Right renal pelvis (tissue), 4 donors: ENCODE results near the gene TNPO1. TPM values are rescaled to one million over a fixed set of nuclear protein-coding genes. Genes with fewer than 3 reads are reported as not detected.
"Not testable (repeated sequence)": the region's sequence is repeated elsewhere in the genome, so short reads cannot be mapped to it uniquely, and the experiment has no call there.

Source experiments
- DNase-seq, 4 donors: peaks; one replicate each; pipeline ENCODE4 v3.0.0-alpha.2; 2013; ENCODE audit warnings: low read depth in 4 of 4, low spot score in 3 of 4, missing footprints in 1 of 4
- polyA plus RNA-seq, 4 donors: library from polyadenylated mRNA; unstranded; fragments of 120-200 nt; gene quantifications; one replicate each; pipeline ENCODE4 v1.2.1, GENCODE V29; 2013; ENCODE audit not compliant: insufficient read length in 4 of 4

Gene TNPO1
- polyA plus RNA-seq, 4 donors: 87.3 to 110 (median 109) TPM

DNA sequence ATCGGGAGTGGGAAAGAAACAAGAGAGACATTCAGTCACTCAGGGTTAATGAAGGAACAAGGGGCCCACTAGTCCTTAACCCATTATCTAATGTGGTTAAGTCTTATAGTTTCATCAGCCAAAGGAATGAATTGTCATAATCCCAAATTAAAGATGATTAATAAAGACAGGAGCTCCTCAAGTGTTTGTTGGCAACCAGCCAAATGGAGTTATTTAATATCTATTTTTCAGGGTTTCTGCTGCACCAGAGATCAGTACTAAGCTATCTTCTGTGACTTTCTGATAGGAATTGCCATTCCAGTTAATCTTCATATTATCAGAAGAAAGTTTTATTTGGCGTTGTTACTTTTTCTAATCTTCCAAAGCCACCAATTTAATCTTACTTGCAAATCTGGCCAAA, 105.4 kb downstream of the TNPO1 start:
- DNase-seq: no peak

- DNase-seq: no peak
Measured at GRCh38 chr5:72922422-72922821, 106.0 kb downstream of the TNPO1 start.

GRCh38 chr5:72925336-72926010, 109.0 kb downstream of the TNPO1 start:
- DNase-seq: no peak

DNA sequence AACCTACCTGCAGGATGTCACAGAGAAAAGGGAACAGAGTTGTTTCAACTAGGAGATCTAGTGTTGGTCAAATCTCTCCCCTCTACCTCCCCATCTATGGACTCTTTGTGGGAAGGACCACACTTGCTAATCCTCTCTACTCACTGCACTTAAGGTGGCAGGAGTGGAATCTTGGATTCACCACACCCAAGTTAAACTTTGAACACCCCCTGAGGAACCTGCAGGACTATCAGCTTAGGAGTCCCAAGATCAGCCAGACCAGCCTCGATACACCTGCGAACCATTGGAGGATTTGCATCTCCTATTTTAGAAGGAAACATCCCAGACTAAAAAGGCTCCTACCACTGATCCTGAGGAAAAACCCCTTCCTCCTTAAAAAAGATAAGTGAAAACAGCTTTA, 116.2 kb downstream of the TNPO1 start:
- not testable (repeated sequence) for DNase-seq

DNA sequence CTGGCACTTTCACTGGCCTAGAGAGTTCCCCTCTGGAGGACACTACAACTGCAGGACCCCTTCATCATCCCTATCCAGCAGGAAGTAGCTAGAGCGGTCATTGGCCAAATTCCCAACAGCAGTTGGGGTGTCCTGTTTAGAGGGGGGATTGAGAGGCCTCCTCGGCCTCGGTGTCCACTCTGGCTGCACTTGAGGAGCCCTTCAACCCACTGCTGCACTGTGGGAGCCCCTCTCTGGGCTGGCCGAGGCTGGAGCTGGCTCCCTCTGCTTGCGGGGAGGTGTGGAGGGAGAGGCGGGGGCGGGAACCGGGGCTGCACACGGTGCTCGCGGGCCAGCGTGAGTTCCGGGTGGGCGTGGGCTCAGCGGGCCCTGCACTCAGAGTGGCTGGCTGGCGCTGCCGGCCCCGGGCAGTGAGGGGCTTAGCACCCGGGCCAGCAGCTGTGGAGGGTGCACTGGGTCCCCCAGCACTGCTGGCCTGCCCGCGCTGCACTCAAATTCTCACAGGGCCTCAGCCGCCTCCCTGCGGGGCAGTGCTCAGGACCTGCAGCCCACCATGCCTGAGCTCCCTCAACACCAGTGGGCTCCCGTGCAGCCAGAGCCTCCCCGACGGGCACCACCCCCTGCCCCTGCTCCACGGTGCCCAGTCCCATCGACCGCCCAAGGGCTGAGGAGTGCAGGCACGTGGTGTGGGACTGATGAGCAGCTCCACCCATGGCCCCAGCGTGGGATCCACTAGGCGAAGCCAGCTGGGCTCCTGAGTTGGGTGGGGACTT, 118.7 kb downstream of the TNPO1 start:
- DNase-seq: not testable (repeated sequence)

DNA sequence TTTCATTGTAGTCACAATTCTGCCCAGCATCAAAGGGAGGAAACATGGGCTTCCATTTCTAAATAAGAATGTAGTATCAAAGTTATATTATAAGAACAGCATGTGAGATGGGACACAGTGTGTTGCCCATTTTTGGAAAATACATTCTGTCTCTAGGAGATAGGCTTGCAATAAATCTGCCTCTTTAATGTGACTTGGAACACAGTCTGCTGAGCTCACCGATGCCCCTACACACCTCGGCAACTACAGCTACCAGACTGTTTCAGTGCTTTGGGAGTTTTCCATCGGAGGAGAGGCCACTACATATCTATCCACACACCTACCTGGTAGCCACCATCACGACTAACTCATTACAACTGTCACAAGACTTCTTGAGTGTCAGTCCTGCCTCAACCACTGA, 120.4 kb downstream of the TNPO1 start:
- no peak for DNase-seq

DNA sequence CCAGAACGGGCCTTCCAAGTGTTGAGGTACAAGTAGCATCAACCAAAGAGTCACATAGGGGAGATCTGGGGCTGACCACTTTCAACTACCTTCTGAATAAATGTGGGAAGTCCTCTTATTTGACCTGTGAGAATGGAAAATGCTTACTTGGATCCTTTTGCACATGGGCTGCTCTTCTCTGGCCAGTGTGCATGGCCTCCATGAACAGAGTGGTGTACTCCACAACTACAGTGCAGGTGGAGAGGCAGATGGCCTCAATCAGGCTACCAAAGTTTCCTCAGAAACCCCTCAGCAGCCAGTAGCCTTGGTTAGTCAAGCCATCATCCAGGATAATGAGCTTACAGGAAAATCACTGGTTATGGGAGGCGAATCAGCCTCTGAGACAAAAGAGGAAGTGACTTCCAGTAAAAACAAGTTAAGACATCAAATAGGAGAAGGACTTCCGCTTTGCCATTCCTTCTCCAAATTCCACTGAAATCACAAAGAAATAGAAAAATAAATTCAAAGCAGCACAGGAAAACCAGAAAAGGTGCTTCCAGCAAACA, 121.1 kb downstream of the TNPO1 start:
- DNase-seq: no peak

DNA sequence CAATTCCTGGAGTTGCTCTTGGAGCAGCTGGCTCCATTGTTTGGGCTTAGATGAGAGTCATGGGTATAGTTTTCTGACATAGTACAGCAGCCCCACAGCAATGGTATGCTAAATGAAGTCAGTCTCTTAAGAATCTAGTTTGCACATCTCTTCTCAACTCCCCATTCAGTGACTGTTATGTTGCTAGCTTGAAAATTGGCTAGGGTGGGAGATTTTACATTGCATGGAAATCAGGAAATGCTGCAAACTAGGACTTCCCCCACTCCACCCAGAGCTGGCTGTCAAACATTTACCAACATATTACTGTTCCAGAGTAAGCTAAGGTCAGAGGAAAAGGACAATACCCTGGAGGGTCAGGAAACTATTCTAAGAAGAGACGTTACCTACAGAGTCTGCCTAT, 121.7 kb downstream of the TNPO1 start:
- peak in 1 of 4 donors; percentile 20 for DNase-seq

- DNase-seq: no peak
Measured at GRCh38 chr5:72940082-72940481, 123.6 kb downstream of the TNPO1 start.

DNA sequence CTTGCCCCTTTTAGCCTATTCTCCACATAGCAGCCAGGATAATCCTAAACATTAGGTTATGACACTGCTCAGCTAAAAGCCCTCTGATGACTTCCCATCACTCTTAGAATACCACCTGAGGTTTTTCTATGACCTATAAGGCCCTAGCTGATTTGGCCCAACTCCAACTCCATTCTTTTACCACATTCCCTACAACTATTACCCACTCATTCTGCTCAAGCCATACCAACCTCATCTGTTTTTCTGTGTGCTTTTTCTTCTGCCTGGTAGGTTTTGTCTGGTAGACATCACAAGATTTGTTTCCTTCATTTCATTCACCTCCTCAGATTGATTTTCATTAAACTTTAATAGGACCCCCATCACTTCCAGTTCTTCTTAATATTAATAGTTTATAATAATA, 126.8 kb downstream of the TNPO1 start:
- no peak for DNase-seq

DNA sequence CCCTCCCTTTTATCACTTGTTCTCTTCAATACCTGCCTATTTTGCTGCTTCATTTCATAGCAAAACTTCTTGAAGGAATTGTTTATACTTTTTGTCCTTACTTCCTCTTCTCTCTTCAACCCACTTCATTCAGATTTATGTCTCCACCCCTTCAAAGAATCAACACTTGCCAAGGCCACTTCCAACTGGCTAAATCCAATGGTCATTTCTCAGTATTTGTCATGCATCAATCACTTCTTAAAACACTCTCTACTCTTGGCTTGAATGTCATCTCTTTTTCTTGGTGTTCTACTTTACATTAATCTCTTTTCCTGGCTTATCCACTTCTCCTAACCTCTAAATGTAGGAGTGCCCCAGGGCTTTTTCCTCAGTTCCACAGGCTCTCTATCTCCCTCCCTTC, 131.0 kb downstream of the TNPO1 start:
- no peak for DNase-seq

GRCh38 chr5:72949481-72949880, 133.0 kb downstream of the TNPO1 start:
- no peak for DNase-seq

- no peak for DNase-seq
Measured at GRCh38 chr5:72951671-72952468, 135.4 kb downstream of the TNPO1 start.

- DNase-seq: no peak
Measured at GRCh38 chr5:72954389-72954788, 137.9 kb downstream of the TNPO1 start.

DNA sequence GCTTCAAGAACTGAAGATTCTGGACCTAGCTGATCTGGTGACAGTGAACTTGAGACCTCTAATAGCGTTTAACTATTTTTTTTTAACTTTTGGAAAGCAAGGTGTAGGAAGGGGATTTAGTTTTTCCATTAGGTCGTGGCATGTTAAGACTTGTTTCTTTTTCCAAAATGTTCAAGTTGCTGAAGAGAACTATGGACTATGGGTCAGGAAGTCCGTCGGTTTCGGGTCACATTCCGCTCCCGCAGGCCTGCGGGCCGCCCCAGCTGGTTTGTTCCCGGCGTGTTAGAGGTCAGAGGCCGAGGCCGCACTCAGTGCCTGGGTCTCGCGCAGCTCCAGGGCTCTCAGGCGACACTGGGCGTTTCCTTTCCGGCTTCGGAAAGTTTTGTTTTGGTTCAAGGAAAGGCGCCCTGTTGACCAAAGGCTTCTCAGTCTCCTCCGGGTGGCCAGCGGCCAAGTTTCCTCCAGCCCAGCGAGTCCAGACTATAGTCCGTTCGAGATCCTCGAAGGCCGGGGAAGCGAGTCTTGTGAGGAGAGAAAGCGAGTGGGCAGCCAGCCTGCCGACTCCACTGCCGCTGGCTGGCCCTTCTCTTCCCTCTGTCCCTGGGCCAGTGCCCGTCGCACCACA, 138.8 kb downstream of the TNPO1 start:
- DNase-seq: peak in 3 of 4 donors; percentile 43 to 49 (median 43)

GRCh38 chr5:72955768-72956323, 139.4 kb downstream of the TNPO1 start, which contains the start of gene FCHO2:
TSS of gene FCHO2 (plus strand) at chr5:72956041. CDS start at chr5:72956097, 56 bp downstream.
- DNase-seq: peak; percentile 91 to 99 (median 96)

DNA sequence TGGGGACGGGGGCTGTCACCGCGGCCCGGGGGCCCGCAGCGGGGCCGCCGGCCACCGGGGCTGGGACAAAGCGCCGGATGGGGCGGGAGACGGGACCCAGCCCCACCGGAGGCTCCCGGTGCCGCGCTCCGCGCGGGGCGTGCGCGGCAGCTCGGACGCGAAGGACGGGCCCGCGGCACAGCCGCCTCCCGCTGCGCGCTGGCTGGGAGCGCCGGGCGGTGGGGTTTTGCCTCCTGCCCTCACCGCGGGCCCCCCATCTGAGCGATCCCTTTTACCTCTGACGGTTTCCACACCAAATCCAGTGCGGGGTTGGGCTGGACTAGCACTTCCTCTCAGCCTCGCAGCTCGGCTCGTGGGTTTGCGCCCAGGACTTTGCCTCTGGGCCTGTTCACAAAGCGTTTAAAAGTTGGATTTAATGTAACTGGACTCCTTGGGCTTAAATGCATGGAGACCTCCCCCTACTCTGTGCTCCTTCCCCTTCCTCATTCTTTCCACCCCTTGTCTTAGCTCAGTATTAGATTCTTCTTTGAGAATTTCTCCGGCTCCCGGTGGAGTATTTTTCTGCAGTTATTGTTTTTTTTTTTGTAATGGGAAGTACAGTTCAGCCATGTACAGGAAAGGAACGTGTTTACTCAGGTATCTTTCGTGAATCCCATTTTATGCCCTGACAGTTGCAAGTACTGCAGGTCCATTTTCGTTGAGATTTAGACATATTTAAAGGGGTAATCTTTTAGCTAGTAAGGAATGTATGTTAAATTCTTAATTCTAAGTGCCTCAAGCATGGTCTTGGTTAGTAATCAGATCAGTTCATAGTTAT, 140.1 kb downstream of the TNPO1 start:
- DNase-seq: peak; percentile 44 to 74 (median 56)

GRCh38 chr5:72957337-72957736, 140.9 kb downstream of the TNPO1 start:
- no peak for DNase-seq

DNA sequence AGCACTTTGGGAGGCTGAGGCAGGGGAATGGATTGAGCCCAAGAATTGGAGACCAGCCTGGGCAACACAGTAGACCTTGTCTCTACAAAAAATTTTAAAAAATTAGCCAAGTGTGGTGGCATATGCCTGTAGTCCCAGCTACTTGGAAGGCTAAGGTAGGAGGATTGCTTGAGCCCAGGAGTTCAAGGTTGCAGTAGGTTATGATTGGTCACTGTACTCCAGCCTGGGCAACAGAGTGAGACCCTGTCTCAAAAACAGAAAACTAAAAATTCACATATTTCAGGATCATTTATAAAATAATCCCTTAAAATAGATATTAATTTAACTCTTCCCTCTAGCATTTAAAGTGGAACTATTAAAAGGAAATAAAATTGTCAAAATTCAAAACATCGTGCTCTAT, 142.8 kb downstream of the TNPO1 start:
- DNase-seq: no peak
